ENCODE measurements around the gene CLCN4.

DNA sequence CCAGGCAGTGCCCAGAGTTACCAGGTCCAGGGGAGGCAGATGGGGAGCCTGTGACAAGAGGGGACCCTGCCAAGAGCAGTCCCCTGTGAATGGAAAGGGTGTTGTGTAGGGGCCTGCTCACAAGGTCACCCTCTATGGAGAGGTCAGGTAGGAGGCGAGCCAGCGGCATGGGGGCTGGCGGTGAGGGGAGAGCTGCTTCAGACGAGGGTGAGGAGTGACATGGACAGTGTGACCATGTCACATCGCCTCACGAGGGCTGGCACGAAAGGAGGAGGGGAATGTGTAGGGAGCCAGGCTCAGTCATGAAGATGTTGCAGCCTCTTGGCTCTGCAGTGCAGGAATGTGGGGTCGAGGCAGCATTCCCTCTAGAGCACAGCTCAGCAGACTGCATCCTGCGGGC, 29.6 kb downstream of the CLCN4 start:
- TF ChIP-seq POLR2A (IDR thresholded peaks at IDR 0.05; ENCODE audit: low read length) (no peak), GATA1 (IDR thresholded peaks at IDR 0.05; ENCODE audit: low read depth, low read length) (no peak)

Data from erythroblast (primary cell).